C4-2B (cell line): ENCODE data around the gene NELFB.

Source experiments
- H3K27ac ChIP-seq: fragments of 450-650 bp; 2 replicates; pipeline ENCODE4 v1.5.1; 2017
- CTCF ChIP-seq: fragments of 450-650 bp; conservative IDR thresholded peaks from 2 replicates; pipeline ENCODE4 v1.5.1; 2017; ENCODE audit warnings: mild to moderate bottlenecking
- ZFX ChIP-seq: fragments of 450-650 bp; IDR thresholded peaks from 2 replicates; pipeline ENCODE4 v1.6.1; 2017

NELFB gene

GRCh38 chr9:137302449-137303150 is 47.5 kb downstream of the NELFB start:
- TF ChIP-seq CTCF (peak; percentile 89), ZFX (peak; percentile 74; the same call in 1 of the 2 replicates)
- peak overlapping the region; percentile 97 for H3K27ac ChIP-seq

GRCh38 chr9:137303151-137303892 is 48.2 kb downstream of the NELFB start:
- H3K27ac ChIP-seq = peak overlapping the region; percentile 97
- TF ChIP-seq ZFX = no peak
- no peak for TF ChIP-seq CTCF

GRCh38 chr9:137303893-137304382 is 48.8 kb downstream of the NELFB start:
- H3K27ac ChIP-seq = no peak overlapping the region; the same call in 1 of the 2 replicates

GRCh38 chr9:137304383-137305059 is 49.4 kb downstream of the NELFB start:
- H3K27ac ChIP-seq = no peak overlapping the region
- TF ChIP-seq CTCF (no peak), ZFX (no peak)

More at GRCh38 chr9:137303893-137304382, 48.8 kb downstream of the NELFB start:
- TF ChIP-seq CTCF = no peak
- TF ChIP-seq ZFX = no peak

GRCh38 chr9:137305060-137305797 is 50.1 kb downstream of the NELFB start:
- TF ChIP-seq CTCF (no peak), ZFX (no peak)
- no peak overlapping the region for H3K27ac ChIP-seq

GRCh38 chr9:137305798-137306065 is 50.6 kb downstream of the NELFB start:
- H3K27ac ChIP-seq = no peak overlapping the region
- no peak for TF ChIP-seq ZFX
- TF ChIP-seq CTCF = no peak
